Measurements from ENCODE around the gene POLH. TPM values are rescaled to one million over a fixed set of nuclear protein-coding genes. Genes with fewer than 3 reads are reported as not detected.
A peak's percentile ranks its signal among the peaks of the same experiment; 100 is the strongest.

POLH gene
- total and polyA plus RNA-seq, 9 of the 15 experiments (the other 6 are each of a cell fraction or from before 2014, with no cell fraction given), result 5.8 to 31.6 (median 20.6) TPM

DNA sequence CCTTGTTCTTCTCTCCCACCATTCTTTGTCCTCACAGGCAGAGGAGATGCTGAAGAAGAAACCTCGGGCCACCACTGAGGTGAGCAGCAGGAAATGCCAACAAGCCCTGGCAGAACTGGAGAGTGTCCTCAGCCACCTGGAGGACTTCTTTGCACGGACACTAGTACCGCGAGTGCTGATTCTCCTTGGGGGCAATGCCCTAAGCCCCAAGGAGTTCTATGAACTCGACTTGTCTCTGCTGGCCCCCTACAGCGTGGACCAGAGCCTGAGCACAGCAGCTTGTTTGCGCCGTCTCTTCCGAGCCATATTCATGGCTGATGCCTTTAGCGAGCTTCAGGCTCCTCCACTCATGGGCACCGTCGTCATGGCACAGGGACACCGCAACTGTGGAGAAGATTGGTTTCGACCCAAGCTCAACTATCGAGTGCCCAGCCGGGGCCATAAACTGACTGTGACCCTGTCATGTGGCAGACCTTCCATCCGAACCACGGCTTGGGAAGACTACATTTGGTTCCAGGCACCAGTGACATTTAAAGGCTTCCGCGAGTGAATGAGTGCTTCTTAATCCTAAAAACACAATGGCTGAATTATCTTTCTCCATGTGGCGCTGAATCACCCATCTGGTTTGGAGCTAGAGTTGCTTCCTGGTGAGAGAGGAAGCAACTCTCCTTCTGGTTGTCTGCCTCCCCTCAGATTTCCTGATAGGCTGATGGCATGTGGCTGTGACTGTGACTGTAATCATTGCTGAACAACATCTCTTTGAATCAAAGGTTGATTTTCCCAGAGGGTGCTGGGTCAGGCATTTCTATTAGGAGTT lies 64.2 kb downstream of the POLH start (continued):
- TF ChIP-seq JUN (IDR thresholded peaks at IDR 0.05; ENCODE audit: borderline replicate concordance, low read depth, low read length) (peak; percentile 66; the same call in 1 of the 2 replicates), JUN (CRISPR knock-in tag; IDR thresholded peaks at IDR 0.05; ENCODE audit: borderline replicate concordance) (peak; percentile 38; the same call in 1 of the 2 replicates), MAZ (CRISPR knock-in tag; conservative IDR thresholded peaks at IDR 0.05 in 1 of 2, IDR thresholded peaks at IDR 0.05 in 1 of 2) (no peak), PHB2 (IDR thresholded peaks at IDR 0.05; ENCODE audit: low read depth) (no peak), SETDB1 (IDR thresholded peaks at IDR 0.05; ENCODE audit: low read length) (no peak), FOXA3 (CRISPR knock-in tag; conservative IDR thresholded peaks at IDR 0.05 in 1 of 2, IDR thresholded peaks at IDR 0.05 in 1 of 2) (peak in 1 of 2 experiments; percentile 59; a peak in 1 of 4 replicates), KAT7 (CRISPR knock-in tag; IDR thresholded peaks at IDR 0.05; ENCODE audit: borderline replicate concordance) (no peak), ERF (CRISPR knock-in tag; IDR thresholded peaks at IDR 0.05) (peak; percentile 31; the same call in 1 of the 2 replicates), PYGO2 (tag; IDR thresholded peaks at IDR 0.05) (no peak), DNMT1 (IDR thresholded peaks at IDR 0.05) (no peak), ZNF12 (CRISPR knock-in tag; IDR thresholded peaks at IDR 0.05) (no peak), NRF1 (conservative IDR thresholded peaks at IDR 0.05 in 1 of 2, IDR thresholded peaks at IDR 0.05 in 1 of 2) (no peak), ZNF586 (CRISPR knock-in tag; conservative IDR thresholded peaks at IDR 0.05) (no peak), ZNF766 (CRISPR knock-in tag; conservative IDR thresholded peaks at IDR 0.05) (peak; percentile 79), ZC3H4 (CRISPR knock-in tag; IDR thresholded peaks at IDR 0.05; ENCODE audit: borderline replicate concordance) (no peak), TGIF2 (CRISPR knock-in tag; IDR thresholded peaks at IDR 0.05) (no peak), ZNF232 (CRISPR knock-in tag; IDR thresholded peaks at IDR 0.05) (no peak), MYNN (IDR thresholded peaks at IDR 0.05) (peak; percentile 54; the same call in 1 of the 2 replicates), MYNN (CRISPR knock-in tag; IDR thresholded peaks at IDR 0.05) (no peak), SIX5 (IDR thresholded peaks at IDR 0.05; ENCODE audit: borderline replicate concordance in 1 of 2, insufficient read depth in 1 of 2, low read depth in 1 of 2, low read length in 2 of 2) (no peak), SMARCE1 (IDR thresholded peaks at IDR 0.05) (peak; percentile 61), BRCA1 (IDR thresholded peaks at IDR 0.05) (no peak), BRCA1 (CRISPR knock-in tag; IDR thresholded peaks at IDR 0.05) (0 out of 2 replicates have a peak, but pooled peaks have one; percentile 30), RB1 (IDR thresholded peaks at IDR 0.05; ENCODE audit: low read depth) (no peak), SMC3 (conservative IDR thresholded peaks at IDR 0.05; ENCODE audit: insufficient read depth, low read depth, low read length) (no peak), ZNF324 (CRISPR knock-in tag; IDR thresholded peaks at IDR 0.05) (no peak), EZH2 (IDR thresholded peaks at IDR 0.05; ENCODE audit: borderline replicate concordance, low read depth, low read length) (no peak)
- TF ChIP-seq, protein P1, sequence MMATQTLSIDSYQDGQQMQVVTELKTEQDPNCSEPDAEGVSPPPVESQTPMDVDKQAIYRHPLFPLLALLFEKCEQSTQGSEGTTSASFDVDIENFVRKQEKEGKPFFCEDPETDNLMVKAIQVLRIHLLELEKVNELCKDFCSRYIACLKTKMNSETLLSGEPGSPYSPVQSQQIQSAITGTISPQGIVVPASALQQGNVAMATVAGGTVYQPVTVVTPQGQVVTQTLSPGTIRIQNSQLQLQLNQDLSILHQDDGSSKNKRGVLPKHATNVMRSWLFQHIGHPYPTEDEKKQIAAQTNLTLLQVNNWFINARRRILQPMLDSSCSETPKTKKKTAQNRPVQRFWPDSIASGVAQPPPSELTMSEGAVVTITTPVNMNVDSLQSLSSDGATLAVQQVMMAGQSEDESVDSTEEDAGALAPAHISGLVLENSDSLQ (IDR thresholded peaks at IDR 0.05), result peak; percentile 30; the same call in 1 of the 2 replicates
- TF ChIP-seq, protein P2, sequence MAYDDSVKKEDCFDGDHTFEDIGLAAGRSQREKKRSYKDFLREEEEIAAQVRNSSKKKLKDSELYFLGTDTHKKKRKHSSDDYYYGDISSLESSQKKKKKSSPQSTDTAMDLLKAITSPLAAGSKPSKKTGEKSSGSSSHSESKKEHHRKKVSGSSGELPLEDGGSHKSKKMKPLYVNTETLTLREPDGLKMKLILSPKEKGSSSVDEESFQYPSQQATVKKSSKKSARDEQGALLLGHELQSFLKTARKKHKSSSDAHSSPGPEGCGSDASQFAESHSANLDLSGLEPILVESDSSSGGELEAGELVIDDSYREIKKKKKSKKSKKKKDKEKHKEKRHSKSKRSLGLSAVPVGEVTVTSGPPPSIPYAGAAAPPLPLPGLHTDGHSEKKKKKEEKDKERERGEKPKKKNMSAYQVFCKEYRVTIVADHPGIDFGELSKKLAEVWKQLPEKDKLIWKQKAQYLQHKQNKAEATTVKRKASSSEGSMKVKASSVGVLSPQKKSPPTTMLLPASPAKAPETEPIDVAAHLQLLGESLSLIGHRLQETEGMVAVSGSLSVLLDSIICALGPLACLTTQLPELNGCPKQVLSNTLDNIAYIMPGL (CRISPR knock-in tag; IDR thresholded peaks at IDR 0.05), result no peak
